Lower lobe of right lung (tissue), 2 donors: ENCODE data around the gene NUDCD3. TPM values are rescaled to one million over a fixed set of nuclear protein-coding genes. Genes with fewer than 3 reads are reported as not detected.

ENCODE experiments used
- ATAC-seq, 2 donors: fragments of 200-7000 bp; cut with Tn5 transposase; one replicate each; pipeline ENCODE4 v1.9.1; 2020 to 2022; ENCODE audit warnings: mild to moderate bottlenecking in 2 of 2, moderate library complexity in 2 of 2
- DNase-seq: peaks from one replicate; pipeline ENCODE4 v3.0.0-alpha.2; 2020
- H3K27ac ChIP-seq: fragments of 200-600 bp; one replicate; pipeline ENCODE4 v1.8.0; 2022
- H3K27me3 ChIP-seq: fragments of 200-600 bp; one replicate; pipeline ENCODE4 v1.8.0; 2022; ENCODE audit warnings: low read depth
- H3K36me3 ChIP-seq: fragments of 200-600 bp; one replicate; pipeline ENCODE4 v1.8.0; 2022; ENCODE audit warnings: mild to moderate bottlenecking
- H3K4me1 ChIP-seq: fragments of 200-600 bp; one replicate; pipeline ENCODE4 v1.8.0; 2022
- H3K4me3 ChIP-seq: fragments of 200-600 bp; one replicate; pipeline ENCODE4 v1.8.0; 2022; ENCODE audit warnings: mild to moderate bottlenecking
- H3K9me3 ChIP-seq: fragments of 200-600 bp; one replicate; pipeline ENCODE4 v1.8.0; 2022
- CTCF ChIP-seq: fragments of 200-600 bp; IDR thresholded peaks from one replicate; pipeline ENCODE4 v1.8.0; 2022; ENCODE audit warnings: antibody characterized with exemption, mild to moderate bottlenecking
- intact Hi-C: fragments of 100-400 bp; cut with DNase I; formaldehyde crosslinking; loops from one replicate; pipeline ENCODE4 v1.11.0; 2022
- total RNA-seq: library from RNA; stranded (reverse); fragmentation: NEBNext Ultra II Directional; extraction: Animal tissue kit (Norgen Biotek cat#: 25700); gene quantifications from one replicate; pipeline ENCODE4 v1.2.1, GENCODE V29; 2021
- donor health status: DM: no; HTN: yes; CAD: no; lungs with severe emphysema.

Gene NUDCD3
- total RNA-seq, 1 donor from 2014 or later = 87.6 TPM

GRCh38 chr7:44505595-44505994 is 15.1 kb upstream of the NUDCD3 start:
- DNase-seq (no peak), ATAC-seq (no peak)
- TF ChIP-seq CTCF = no peak
- no peaks in the 10 kb centered on the region for H3K4me1 ChIP-seq
- no peak overlapping the region for H3K27ac ChIP-seq
- no peaks in the 10 kb centered on the region for H3K36me3 ChIP-seq
- intact Hi-C loops = no loop called here
- no peaks in the 10 kb centered on the region for H3K9me3 ChIP-seq
- H3K27me3 ChIP-seq = no peaks in the 10 kb centered on the region
- no peak overlapping the region for H3K4me3 ChIP-seq

- Histone ChIP-seq H3K27me3 (peaks cover 3% of the 10 kb centered on the region), H3K27ac (no peak overlapping the region), H3K4me1 (no peaks in the 10 kb centered on the region), H3K36me3 (no peaks in the 10 kb centered on the region), H3K9me3 (no peaks in the 10 kb centered on the region), H3K4me3 (no peak overlapping the region)
- no peak for ATAC-seq
- no peak for DNase-seq
- no peak for TF ChIP-seq CTCF
- intact Hi-C loops = no loop called here
These were observed 7.9 kb upstream of the NUDCD3 start for GRCh38 chr7:44498230-44498954.

GRCh38 chr7:44497155-44498027 is 6.9 kb upstream of the NUDCD3 start:
- H3K27me3 ChIP-seq = peaks cover 5% of the 10 kb centered on the region
- H3K36me3 ChIP-seq = no peaks in the 10 kb centered on the region
- TF ChIP-seq CTCF = no peak
- no peaks in the 10 kb centered on the region for H3K4me1 ChIP-seq
- H3K27ac ChIP-seq = no peak overlapping the region
- no peaks in the 10 kb centered on the region for H3K9me3 ChIP-seq
- no peak for ATAC-seq
- no peak for DNase-seq
- intact Hi-C loops = no loop called here
- H3K4me3 ChIP-seq = no peak overlapping the region

GRCh38 chr7:44496385-44496784 is 5.9 kb upstream of the NUDCD3 start:
- no peaks in the 10 kb centered on the region for H3K4me1 ChIP-seq
- intact Hi-C loops = no loop called here
- no peaks in the 10 kb centered on the region for H3K9me3 ChIP-seq
- ATAC-seq = no peak
- DNase-seq = no peak
- H3K4me3 ChIP-seq = no peak overlapping the region
- no peak overlapping the region for H3K27ac ChIP-seq
- no peak for TF ChIP-seq CTCF
- H3K27me3 ChIP-seq = peaks cover 5% of the 10 kb centered on the region
- H3K36me3 ChIP-seq = no peaks in the 10 kb centered on the region

GRCh38 chr7:44494960-44495359 is 4.5 kb upstream of the NUDCD3 start:
- DNase-seq (no peak), ATAC-seq (no peak)
- H3K27me3 ChIP-seq = peaks cover 5% of the 10 kb centered on the region
- intact Hi-C loops = no loop called here
- no peak overlapping the region for H3K4me3 ChIP-seq
- no peak for TF ChIP-seq CTCF
- H3K9me3 ChIP-seq = no peaks in the 10 kb centered on the region
- no peaks in the 10 kb centered on the region for H3K4me1 ChIP-seq
- no peaks in the 10 kb centered on the region for H3K36me3 ChIP-seq
- H3K27ac ChIP-seq = no peak overlapping the region
